ENCODE measurements around the gene NUP93. TPM values are rescaled to one million over a fixed set of nuclear protein-coding genes. Genes with fewer than 3 reads are reported as not detected.

Gene NUP93
- total RNA-seq = 68.3 and 88.9 TPM in 2 replicates

DNA sequence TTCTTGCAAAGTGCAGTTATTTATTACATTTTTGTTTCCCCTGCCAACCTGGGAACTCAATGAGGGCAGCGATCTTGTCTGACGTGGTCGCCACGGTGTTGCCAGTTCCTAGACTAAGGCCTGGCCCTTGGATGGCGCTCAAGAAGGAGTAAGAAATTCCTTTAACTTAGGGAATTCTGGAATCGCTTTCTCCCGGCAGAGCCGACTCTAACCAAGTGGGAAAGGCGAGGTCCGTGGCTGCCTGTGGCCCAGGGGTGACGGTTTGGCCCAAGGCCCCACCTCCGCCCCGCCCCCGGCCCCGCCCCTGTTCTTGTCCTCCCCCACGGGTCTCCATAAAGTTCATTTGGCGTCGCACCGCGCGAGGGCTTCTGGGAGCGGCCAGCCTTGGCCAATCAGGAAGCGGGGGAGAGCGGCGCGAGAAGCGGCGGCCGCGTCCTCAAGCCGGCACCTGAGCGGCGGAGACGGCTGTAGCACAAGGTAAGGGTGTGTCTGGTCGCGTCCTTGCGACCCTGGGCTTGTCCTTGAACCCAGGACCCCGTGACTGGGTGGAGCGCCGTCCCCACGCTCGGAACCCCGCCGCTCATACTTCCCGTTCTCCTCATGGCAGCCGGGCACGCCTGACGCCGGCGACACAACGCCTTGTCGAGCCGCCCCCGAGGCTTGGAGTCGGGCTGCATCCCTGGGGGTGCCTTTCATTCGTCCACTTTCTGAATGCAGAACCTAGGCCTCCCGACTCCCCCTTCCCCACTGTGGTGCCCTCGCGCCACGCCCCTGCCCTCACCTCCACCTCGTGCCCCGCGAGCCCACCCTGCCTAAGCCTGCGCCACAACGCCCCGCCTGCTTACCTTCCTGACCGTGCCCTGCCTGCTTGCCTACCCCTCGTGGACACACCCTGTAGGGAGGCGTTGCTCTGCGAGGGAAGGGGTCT is at the start of gene NUP93:
Gene NUP93, plus strand, starts transcription at position 395 of the 928 bp plus-strand sequence. CDS start 18,119 bp downstream, outside the sequence.

DNA sequence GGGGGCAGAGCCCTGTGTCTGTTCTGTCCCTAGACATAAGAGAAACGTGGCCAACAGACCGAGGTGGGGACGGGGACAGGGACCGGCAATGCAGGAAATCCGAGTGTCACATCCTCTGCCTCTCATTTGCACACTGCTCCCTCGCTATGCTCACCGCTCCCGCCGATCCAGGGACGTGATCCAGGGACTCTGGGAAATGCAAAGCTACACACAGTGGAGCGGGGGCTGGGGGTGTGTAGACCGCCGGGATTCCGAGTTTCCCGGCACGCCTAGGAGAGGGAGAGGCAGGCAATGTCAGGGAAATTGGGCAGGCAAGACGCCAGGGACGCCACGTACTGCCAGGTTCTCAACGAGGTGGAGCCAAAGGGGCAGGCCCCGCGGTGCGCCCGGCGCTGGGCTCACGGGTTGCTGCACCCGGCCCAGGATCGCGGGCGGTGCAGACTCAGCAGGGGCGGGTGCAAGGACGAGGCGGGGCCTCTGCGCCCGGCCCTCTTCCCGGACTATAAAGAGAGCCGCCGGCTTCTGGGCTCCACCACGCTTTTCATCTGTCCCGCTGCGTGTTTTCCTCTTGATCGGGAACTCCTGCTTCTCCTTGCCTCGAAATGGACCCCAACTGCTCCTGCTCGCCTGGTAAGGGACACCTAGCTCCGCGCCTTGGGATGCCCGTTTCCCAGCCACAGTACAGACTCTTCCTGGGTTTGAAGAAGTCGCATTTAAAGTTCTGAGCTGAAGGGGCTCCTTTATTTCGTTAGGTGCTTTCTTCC is 47.8 kb upstream of the NUP93 start, which contains the start of gene MT1X:
Gene MT1X, plus strand, starts transcription at position 532 of the 764 bp plus-strand sequence. Its CDS starts 71 bp downstream, at position 603.

DNA sequence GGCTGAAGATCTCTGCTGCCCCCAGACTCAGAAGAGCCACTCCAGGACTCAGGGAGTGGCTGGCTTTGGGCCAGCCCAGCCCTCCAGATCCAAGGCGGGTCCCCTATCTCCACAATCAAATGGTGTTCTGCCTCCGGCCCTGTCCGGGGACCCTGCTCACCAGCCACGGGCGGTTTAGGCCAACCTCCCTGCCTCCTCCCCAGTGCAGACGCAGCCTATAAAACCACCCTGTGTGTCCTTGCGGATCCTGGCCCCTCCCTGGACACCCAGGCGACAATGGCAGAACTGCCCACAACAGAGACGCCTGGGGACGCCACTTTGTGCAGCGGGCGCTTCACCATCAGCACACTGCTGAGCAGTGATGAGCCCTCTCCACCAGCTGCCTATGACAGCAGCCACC is 135.0 kb downstream of the NUP93 start, which contains the start of gene SLC12A3:
Gene SLC12A3, plus strand, starts transcription at position 248 of the 400 bp plus-strand sequence. Its CDS starts 29 bp downstream, at position 277.

Small RNA genes within 50 kb of the gene (small RNA-seq; reads per million reads assigned to genes)
- gene MIR138-2 = 2.9 reads per million, percentile 86 among the genes with 10 or more reads in this experiment

Other genes with a start within 250 kb of the NUP93 start
- gene BBS2, start 210.1 kb upstream of the NUP93 start, total RNA-seq = 35.3 and 38.2 TPM in 2 replicates
- gene MT4, start 165.1 kb upstream of the NUP93 start, total RNA-seq = not detected in 2 replicates
- not detected in 2 replicates for gene MT3, start 140.6 kb upstream of the NUP93 start, total RNA-seq
- gene MT2A, start 121.5 kb upstream of the NUP93 start, total RNA-seq = 94.5 and 126 TPM in 2 replicates
- 95.0 and 97.3 TPM in 2 replicates for gene MT1E, start 104.3 kb upstream of the NUP93 start, total RNA-seq
- 0.65 and 2.4 TPM in 2 replicates for gene MT1M, start 97.5 kb upstream of the NUP93 start, total RNA-seq
- gene MT1A, start 91.5 kb upstream of the NUP93 start, total RNA-seq = 1.7 and 5.6 TPM in 2 replicates
- not detected in 2 replicates for gene MT1B, start 78.2 kb upstream of the NUP93 start, total RNA-seq
- gene MT1F, start 72.2 kb upstream of the NUP93 start, total RNA-seq = 0.33 and 0.38 TPM in 2 replicates
- 1.2 TPM in 1 of 2 replicates, not detected in the other for gene MT1G, start 62.1 kb upstream of the NUP93 start, total RNA-seq
- not detected in 2 replicates for gene MT1H, start 60.3 kb upstream of the NUP93 start, total RNA-seq
- gene MT1X, start 47.7 kb upstream of the NUP93 start, total RNA-seq = 32.8 and 33.0 TPM in 2 replicates
- not detected in 2 replicates for gene SLC12A3, start 135.1 kb downstream of the NUP93 start, total RNA-seq
- gene HERPUD1, start 202.0 kb downstream of the NUP93 start, total RNA-seq = 83.0 and 89.4 TPM in 2 replicates
- 0.65 and 2.2 TPM in 2 replicates for gene CETP, start 231.8 kb downstream of the NUP93 start, total RNA-seq